Hepatocyte (in vitro differentiated cells): Measurements from ENCODE around the gene GK.

Experiments
- CTCF ChIP-seq: fragments of 200-600 bp; sonication (generic); IDR thresholded peaks from 2 replicates; pipeline ENCODE4 v1.5.1; 2016; ENCODE audit warnings: antibody characterized with exemption, mild to moderate bottlenecking; ENCODE audit not compliant: poor library complexity
- EZH2 ChIP-seq: fragments of 200-600 bp; sonication (generic); IDR thresholded peaks from 2 replicates; pipeline ENCODE4 v1.6.1; 2016; ENCODE audit warnings: antibody characterized with exemption, mild to moderate bottlenecking, borderline replicate concordance

- TF ChIP-seq CTCF, result no peak
- no peak for TF ChIP-seq EZH2
Observed at GRCh38 chrX:30642642-30643041, 10.6 kb upstream of the GK start.
